ENCODE data around the gene GUF1.

GRCh38 chr4:44670506-44671199 is 7.6 kb upstream of the GUF1 start:
- TF ChIP-seq, protein P1, sequence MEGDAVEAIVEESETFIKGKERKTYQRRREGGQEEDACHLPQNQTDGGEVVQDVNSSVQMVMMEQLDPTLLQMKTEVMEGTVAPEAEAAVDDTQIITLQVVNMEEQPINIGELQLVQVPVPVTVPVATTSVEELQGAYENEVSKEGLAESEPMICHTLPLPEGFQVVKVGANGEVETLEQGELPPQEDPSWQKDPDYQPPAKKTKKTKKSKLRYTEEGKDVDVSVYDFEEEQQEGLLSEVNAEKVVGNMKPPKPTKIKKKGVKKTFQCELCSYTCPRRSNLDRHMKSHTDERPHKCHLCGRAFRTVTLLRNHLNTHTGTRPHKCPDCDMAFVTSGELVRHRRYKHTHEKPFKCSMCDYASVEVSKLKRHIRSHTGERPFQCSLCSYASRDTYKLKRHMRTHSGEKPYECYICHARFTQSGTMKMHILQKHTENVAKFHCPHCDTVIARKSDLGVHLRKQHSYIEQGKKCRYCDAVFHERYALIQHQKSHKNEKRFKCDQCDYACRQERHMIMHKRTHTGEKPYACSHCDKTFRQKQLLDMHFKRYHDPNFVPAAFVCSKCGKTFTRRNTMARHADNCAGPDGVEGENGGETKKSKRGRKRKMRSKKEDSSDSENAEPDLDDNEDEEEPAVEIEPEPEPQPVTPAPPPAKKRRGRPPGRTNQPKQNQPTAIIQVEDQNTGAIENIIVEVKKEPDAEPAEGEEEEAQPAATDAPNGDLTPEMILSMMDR (IDR thresholded peaks at IDR 0.05; ENCODE audit: insufficient read depth, low read length), result no peak
- TF ChIP-seq SPI1 (IDR thresholded peaks at IDR 0.05; ENCODE audit: borderline replicate concordance, low read depth), result no peak
- TF ChIP-seq POLR2AphosphoS5 (IDR thresholded peaks at IDR 0.05; ENCODE audit: low read depth), result no peak
